NCI-H1417 treated with DMSO at 0.1 percent for 48 hours (cell line): Measurements from ENCODE around the gene EXOSC6.
"Not testable (repeated sequence)": the region's sequence is repeated elsewhere in the genome, so short reads cannot be mapped to it uniquely, and the experiment has no call there.

ENCODE experiments used
- DNase-seq: peaks from one replicate; lab custom pipeline; 2025; lab: John Stamatoyannopoulos, UW

The EXOSC6 gene

DNA sequence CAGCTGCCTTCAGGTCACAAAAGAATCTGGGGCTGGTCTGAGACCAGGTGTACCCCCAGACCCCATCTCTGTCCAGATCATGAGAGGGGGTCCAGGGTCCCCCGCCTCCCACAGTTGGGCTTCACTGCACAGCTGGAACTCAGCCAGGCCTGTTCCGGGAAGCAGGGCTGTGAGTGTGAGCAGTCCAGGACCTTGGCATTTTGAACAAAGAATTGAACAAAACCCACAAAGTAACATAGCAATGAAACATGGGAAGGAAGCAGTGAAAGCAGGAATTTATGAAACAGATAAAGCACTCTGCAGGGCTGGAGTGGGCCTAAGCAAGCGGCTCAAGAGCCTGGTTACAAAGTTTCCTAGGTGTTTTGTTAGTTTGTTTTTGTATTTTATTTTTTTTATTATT, 53.1 kb downstream of the EXOSC6 start:
- not testable (repeated sequence) for DNase-seq

GRCh38 chr16:70198230-70198629, 53.5 kb downstream of the EXOSC6 start:
- DNase-seq, result not testable (repeated sequence)

- DNase-seq, result not testable (repeated sequence)
These were observed 54.1 kb downstream of the EXOSC6 start for GRCh38 chr16:70197611-70198010.
